NCI-H187 (cell line): Measurements from ENCODE around the gene FBP1.

Experiments
- DNase-seq, 2 experiments: peaks; one replicate each; lab custom pipeline; 2025; lab: John Stamatoyannopoulos, UW

Gene FBP1

DNA sequence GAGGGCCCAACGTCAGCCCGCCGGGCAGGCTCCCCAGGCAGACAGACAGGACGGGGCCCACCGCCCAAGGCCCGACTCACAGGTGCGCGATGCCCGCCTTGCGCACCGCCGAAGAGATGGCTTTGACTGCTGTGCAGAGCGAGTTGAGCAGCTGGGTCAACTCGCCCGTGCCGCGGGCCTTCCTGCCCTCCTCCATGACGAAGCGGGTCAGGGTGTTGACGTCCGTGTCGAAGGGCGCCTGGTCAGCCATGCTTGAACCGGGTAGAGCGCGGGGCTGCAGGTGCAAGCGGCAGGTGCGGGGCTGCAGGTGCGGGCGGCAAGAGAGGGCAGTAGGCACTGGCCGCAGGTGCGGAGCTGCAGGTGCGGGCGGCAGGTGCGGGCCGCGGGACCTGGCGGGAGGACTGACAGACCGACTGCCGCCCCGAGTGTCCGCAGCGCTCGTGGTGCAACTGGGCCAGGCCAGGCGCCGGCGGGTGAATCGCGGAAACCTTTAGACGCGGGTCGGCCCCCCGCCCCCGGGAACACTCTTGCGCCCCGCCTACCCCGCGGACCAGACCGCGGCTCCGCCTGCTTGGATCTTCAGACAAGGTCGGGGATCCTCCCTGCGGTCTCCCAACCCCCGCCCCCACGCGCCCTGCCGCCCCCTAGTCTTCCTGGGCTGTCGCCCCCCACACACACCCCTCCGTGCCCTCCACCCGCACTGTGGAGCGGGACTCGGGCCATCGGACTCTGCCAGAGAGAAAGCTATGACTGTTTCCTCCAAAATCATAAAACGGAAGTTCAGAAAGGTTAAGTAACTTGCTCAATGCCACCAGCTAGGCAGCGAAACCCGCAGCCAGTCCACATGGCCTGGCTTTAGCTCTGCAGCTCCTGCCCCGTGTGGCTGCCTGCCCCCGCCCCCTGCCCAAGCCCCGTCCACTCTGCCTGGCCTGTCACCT is at the start of gene FBP1:
Gene FBP1, minus strand, starts transcription at position 458 of the 938 bp plus-strand sequence. Its CDS starts 208 bp downstream, at position 250.
- no peak for DNase-seq

DNA sequence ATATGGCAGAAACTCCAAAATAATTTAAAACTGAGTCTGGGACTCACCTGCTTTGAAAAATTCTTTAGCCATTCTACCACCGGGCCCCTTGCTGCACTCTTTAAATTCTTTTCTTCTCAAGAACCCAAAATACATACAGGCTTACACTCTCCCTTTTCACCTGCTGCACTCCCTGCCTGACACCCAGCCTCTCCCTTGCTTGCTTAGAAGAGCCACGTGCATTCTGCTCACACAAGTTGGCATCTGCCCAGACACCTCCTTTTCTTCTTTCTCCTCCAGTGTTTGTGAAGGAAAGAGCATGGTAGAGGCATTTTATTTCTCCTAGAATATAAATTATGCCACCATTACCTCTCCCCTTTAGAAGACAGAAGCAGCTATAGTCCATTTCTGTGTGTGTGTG is 48.1 kb upstream of the FBP1 start:
- DNase-seq = no peak

DNA sequence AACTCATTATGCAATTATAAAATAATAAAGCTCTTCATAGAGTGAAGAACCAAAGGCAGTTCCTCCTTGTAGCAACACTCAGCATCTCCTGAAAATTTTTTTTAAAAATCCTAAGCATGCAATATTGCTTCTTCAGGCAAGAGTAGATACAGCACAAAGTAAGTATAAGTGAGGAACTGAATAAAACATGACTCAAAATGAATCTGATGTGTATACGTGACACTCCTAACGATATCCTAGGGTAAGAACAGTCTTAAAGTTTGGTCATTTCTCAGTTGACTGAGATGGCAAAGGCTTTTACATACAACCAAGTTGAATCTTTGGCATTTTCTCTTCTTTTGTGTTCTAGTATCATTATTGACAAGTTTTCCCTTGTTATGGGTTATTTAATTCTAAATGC is 46.0 kb upstream of the FBP1 start:
- DNase-seq = no peak

DNA sequence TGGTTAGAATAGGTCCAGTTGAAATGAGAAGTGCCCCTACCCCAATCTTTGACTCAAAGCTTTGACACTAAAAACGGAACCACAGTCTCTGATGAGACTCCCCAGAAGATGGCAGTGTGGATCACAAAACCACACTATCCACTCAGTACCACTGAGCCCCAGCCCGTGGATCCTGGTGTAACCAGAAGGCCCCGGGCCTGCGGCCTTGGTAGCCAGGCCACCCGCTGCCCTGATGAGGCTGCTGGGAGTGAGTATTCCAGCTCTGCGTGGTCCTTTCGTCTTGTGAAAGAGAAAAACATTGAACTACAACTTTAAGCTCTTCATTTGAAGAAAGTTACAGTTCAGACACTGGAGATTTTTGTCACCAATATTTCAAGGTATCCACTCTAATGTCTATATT is 42.2 kb upstream of the FBP1 start:
- DNase-seq = no peak

DNA sequence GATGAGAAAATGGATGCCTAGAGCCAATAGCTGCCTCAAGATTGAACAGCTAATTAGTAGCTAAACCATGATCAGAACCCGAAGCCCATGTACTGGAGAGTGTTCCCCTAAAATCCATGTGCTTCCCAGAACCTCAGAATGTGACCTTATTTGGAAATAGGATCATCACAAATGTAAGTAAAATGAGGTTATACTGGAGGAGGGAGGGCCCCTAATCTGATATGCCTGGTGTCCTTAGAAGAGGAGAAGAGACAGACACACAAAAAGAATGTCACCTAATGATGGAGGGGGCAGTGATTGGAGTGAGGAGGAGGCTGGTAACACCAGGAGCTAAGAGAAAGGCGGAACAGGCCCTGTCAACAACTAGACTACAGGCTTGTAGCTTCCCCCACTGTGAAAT is 41.3 kb upstream of the FBP1 start:
- no peak for DNase-seq

DNA sequence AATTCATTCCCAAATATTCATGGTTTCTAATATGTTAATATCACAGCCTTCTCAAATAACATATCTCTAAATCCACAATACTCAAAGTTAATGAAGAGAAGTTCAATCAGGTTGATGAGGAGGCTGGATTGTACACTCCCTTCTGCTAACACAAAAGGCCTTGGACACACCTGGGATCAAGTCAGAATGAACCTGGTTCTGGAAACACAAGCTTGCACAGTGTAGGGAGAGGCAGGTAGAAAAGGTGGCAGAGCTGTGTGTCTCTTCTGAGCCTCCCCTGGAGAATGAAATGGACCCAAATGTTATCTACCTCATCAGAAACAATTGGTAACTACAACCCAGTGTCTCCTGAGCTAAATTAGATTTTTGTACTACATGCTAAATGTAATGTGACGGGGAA is 40.7 kb upstream of the FBP1 start:
- DNase-seq = no peak

DNA sequence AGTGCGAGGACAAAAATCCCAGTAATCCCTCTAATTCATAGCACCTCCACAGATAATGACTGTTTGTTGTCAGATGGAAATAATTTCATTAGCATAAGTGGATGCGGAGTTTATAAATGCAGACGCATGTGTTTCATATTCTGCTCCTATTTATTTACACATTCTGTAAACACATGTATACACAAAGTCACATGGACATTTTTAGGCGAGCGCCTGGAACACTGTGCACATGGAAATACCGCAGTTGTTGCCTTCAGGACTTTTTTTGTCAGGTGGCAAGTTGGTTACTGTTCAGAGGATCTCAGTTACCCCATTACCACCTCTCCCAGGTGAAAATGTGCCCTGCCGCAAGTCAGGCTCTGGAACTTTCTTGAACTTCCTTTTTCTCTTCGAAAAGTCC is 40.3 kb upstream of the FBP1 start:
- no peak for DNase-seq

GRCh38 chr9:94677929-94678328 is 38.6 kb upstream of the FBP1 start:
- DNase-seq = no peak

DNA sequence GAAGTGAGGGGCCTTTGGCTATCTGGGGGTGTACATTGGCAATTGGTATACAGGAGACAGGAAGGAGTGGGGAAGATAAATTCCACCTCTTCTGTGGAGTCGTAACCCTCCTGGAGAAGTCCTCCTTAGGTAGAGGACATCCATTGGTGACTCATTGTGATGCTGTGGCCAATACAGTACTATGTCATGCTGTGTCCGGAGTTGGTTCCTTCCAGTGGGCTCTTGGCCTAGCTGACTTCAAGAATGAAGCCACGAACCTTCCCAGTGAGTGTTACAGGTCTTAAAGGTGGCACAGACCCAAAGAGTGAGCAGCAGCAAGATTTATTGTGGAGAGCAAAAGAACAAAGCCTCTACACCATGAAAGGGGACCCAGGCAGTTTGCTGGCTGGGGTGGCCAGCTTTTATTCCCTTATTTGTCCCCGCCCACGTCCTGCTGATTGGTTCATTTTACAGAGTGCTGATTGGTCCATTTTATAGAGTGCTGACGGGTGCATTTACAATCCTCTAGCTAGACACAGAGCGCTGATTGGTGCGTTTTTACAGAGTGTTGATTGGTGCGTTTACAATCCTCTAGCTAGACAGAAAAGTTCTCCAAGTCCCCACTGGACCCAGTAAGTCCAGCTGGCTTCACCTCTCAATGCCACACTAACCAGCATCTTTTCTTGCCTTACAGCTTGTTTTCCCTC is 37.3 kb upstream of the FBP1 start:
- DNase-seq = no peak

- DNase-seq = no peak
Measured at GRCh38 chr9:94675008-94675881, 35.9 kb upstream of the FBP1 start.

DNA sequence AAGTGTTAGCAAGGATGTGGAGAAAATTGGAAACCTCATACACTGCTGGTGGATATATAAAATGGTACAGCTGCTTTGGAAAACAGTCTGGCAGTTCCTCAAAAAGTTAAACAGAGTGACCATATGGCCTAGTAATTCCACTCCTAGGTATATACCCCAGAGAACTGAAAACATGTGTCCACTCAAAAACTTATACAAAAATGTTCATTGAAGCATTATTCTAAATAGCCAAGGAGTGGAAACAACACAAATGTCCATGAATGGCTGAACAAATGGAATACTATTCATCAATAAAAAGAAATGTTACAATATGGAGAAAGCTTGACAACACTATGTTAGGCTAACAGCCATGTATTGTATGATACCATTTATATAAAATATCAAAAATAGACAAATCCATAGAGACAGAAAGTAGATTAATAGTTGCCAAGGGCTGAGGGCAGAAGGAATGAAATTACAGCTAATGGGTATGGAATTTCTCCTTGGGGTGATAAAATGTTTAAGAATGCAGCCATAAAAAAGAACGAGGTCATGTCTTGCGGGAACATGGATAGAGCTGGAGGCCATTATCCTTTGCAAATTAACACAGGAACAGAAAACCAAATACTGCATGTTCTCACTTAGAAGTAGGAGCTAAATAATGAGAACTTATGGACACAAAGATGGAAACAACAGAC is 33.6 kb upstream of the FBP1 start:
- no peak for DNase-seq

DNA sequence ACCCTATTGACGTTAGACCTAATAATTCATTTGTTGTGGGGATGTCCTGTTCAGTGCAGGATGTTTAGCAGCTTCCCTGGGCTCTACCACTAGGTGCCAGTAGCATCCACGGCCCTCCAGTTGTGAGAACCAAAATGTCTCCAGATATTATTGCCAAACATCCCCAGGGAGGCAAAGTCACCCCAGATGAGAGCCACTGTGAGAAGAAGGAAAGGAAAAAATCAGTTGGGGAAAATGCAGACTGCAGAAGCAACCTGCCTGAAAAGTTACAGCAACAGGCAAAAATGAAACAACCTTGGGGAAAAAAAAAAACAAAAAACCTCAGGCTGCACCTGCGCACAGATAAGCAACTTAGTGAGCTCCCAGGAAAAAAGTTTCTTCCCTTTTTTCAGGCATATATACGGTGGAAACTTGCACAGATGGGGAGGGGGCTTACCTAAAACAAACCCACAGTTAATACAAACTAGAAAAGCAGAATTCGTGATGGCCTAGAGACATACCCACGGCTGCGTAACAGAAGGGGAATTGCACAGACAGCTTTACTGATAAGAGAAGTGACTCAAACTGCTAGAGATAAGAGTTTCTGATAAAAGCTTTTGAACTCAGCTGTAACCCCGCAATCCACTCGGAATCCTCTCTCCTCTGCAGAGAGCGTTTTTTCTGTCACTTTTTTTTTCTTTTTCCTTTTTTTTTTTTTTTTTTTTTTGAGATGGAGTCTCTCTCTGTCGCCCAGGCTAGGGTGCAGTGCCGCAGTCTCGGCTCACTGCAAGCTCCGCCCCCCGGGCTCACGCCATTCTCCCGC is 29.8 kb upstream of the FBP1 start:
- no peak for DNase-seq

DNA sequence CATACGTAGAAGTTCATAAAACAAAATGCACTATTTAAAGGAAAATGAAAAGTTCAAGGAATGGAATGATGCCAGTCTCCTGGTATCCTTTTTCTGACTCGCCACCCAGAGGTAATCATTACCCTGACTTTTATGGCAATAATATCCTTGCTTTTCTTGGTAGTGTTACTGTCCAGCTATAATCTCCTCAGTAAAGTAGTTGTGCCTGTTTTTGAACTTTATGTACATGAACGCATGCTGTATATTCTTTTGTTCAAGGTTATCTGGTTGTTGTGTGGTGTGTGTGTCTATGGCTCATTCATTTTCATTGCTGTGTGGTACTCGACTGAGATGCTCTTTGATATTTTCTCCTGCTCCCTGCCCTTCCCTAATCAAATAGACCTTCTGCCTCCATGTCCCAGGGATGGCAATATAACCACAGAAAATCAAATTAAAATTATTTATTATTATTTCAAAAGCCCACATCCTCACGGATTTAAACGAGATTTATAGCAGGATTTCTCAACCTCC is 29.2 kb upstream of the FBP1 start:
- no peak for DNase-seq

- no peak for DNase-seq
Measured at GRCh38 chr9:94666364-94667099, 27.2 kb upstream of the FBP1 start.

- no peak for DNase-seq
Measured at GRCh38 chr9:94665613-94666012, 26.3 kb upstream of the FBP1 start.

DNA sequence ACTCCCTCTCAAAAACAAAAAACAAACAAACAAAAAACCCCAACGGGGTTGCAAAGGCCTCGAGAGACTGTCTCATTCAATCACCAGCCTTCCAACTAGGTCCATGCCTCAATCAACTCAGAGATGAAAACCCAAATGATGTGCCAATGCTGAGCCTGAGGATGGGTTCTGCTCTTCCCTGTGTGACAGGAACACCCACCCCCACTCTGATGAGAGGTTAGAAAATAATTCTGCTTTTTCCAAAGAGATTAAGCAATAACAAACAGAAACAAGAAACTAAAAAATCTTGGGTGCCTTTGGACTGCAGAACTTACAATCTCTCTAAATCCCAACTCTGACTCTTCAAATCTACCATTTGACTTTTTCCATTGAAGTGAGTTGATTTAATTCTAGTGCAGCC is 25.5 kb upstream of the FBP1 start:
- no peak for DNase-seq

GRCh38 chr9:94663640-94664039 is 24.3 kb upstream of the FBP1 start:
- DNase-seq = no peak

GRCh38 chr9:94663140-94663539 is 23.8 kb upstream of the FBP1 start:
- no peak for DNase-seq

DNA sequence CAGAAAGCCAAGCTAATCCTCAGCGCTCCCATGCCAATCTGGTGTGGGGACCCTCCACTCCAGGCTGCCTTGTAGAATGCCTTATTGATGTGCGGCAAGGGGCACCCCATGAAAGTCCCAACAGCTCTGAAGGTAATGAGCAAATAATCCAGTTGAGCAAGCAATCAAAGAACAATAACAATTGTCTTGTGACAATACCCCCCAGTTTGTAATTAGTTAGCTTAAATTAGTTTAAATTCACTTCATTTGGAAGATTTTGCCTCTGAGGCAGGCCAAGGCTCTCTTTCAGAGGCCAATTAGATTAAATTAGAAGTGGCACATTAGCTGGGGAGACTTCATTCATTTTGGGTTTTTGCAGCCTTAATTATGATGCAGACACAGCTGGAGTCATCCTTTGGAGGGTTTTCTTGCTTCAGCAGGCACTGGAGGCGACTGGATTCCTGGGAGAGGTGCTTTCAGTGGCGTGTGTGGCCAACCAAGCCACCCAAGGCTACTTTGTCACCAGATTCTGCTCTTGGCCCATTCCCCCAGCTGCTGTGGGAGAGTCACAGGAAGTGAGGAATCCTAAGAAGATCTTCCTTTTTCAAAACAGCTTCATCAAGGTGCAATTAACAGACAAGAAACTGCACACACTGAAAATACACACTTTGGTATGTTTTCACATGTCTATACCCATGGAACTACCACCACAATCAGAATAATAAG is 17.9 kb upstream of the FBP1 start:
- no peak for DNase-seq
